ENCODE results near the gene CNN2.
A peak's percentile ranks its signal among the peaks of the same experiment; 100 is the strongest.
"Not testable (repeated sequence)": the region's sequence is repeated elsewhere in the genome, so short reads cannot be mapped to it uniquely, and the experiment has no call there.

The CNN2 gene

GRCh38 chr19:1010586-1011510 lies 15.6 kb upstream of the CNN2 start:
- no peak for DNase-seq

GRCh38 chr19:1011831-1012333 lies 14.5 kb upstream of the CNN2 start:
- DNase-seq: no peak

- no peak for DNase-seq
Measured at GRCh38 chr19:1012334-1012733, 14.1 kb upstream of the CNN2 start.

GRCh38 chr19:1013218-1013617 lies 13.2 kb upstream of the CNN2 start:
- no peak for DNase-seq

GRCh38 chr19:1014161-1015060 lies 12.0 kb upstream of the CNN2 start:
- no peak for DNase-seq

GRCh38 chr19:1015061-1015781 lies 11.2 kb upstream of the CNN2 start:
- no peak for DNase-seq

- no peak for DNase-seq
Measured at GRCh38 chr19:1015782-1016646, 10.4 kb upstream of the CNN2 start.

GRCh38 chr19:1016647-1017114 lies 9.7 kb upstream of the CNN2 start:
- DNase-seq: no peak

- peak in 1 of 56 donors; percentile 9 for DNase-seq
Measured at GRCh38 chr19:1017115-1017905, 9.1 kb upstream of the CNN2 start.

GRCh38 chr19:1017906-1018305 lies 8.5 kb upstream of the CNN2 start:
- no peak for DNase-seq

- no peak for DNase-seq
Measured at GRCh38 chr19:1018393-1018792, 8.0 kb upstream of the CNN2 start.

GRCh38 chr19:1018932-1019615 lies 7.3 kb upstream of the CNN2 start:
- DNase-seq: no peak

- no peak for DNase-seq
Measured at GRCh38 chr19:1019616-1019961, 6.8 kb upstream of the CNN2 start.

GRCh38 chr19:1019980-1020867 lies 6.2 kb upstream of the CNN2 start:
- peak in 12 of 56 donors; percentile 19 to 62 (median 48) for DNase-seq

GRCh38 chr19:1020868-1021425 lies 5.5 kb upstream of the CNN2 start, which contains the start of gene TMEM259:
TSS of gene TMEM259 (minus strand) at chr19:1021123. CDS start at chr19:1020996, 127 bp downstream.
- peak; percentile 53 to 98 (median 94) for DNase-seq

GRCh38 chr19:1023883-1024188 lies 2.6 kb upstream of the CNN2 start:
- DNase-seq: not testable (repeated sequence)

- DNase-seq: not testable (repeated sequence)
Measured at GRCh38 chr19:1025080-1025479, 1.3 kb upstream of the CNN2 start.

All from amygdala (tissue), 56 donors.